ENCODE measurements around the gene NAGK.

GRCh38 chr2:71073475-71073874 is 5.0 kb downstream of the NAGK start:
- TF ChIP-seq POLR2A (IDR thresholded peaks at IDR 0.05; ENCODE audit: low read length) (no peak), CTCF (IDR thresholded peaks at IDR 0.05) (no peak), RCOR1 (IDR thresholded peaks at IDR 0.05; ENCODE audit: low read depth, low read length) (no peak), JUNB (IDR thresholded peaks at IDR 0.05) (no peak), ZFP36 (IDR thresholded peaks at IDR 0.05; ENCODE audit: borderline replicate concordance, partially characterized antibody) (no peak), RFX5 (IDR thresholded peaks at IDR 0.05) (no peak), MAX (IDR thresholded peaks at IDR 0.05) (no peak), BHLHE40 (IDR thresholded peaks at IDR 0.05; ENCODE audit: low read depth, low read length) (no peak), REST (IDR thresholded peaks at IDR 0.05) (no peak), RAD21 (conservative IDR thresholded peaks at IDR 0.05 in 1 of 2, IDR thresholded peaks at IDR 0.05 in 1 of 2) (no peak)

All from A549 (cell line).